Stimulated activated CD4-positive, alpha-beta T cell treated with anti-CD3 and anti-CD28 coated beads, TNF-alpha, amount 100 ng/mL, for 24 hours (primary cell): ENCODE results near the gene TMEM134.

Experiments used
- DNase-seq, 3 experiments: peaks; one replicate each; pipeline ENCODE4 v3.0.0-alpha.2; 2020; ENCODE audit warnings: low read depth in 3 of 3

The TMEM134 gene

DNA sequence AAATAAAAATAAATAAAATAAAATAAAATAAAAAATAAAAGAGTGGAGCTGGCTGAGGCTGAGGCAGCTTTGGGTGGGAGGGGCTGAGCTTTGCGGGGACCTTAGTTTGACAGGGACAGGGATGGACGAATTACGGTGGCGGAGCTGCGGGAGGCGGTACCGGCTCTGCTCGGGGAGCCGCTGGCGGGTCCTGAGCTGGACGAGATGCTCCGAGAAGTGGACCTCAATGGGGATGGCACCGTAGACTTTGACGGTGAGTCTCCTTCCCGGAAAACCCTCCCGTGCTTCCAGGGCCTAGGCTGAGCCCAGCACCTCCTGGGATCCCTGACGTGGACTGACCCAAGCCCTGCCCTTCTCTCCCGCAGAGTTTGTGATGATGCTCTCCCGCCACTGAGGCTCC lies 10.8 kb downstream of the TMEM134 start:
- DNase-seq = no peak

DNA sequence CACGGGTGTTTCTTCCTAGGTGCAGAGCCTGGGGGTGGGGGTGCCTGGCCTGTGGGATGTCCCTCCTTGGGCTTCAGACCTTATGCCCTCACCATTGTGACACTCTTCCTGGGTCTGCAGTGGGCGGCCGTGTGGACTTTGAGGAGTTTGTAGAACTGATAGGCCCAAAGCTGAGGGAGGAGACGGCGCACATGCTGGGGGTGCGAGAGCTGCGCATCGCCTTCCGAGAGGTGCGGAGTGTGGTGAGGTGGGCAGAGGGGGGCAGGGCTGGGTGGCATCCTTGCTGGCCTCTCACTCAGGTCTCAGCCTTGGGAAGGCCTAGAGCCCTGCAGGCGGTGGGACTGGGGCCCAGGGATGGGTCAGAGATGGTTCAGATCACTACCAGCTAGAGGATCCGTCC lies 11.6 kb downstream of the TMEM134 start:
- DNase-seq = no peak

DNA sequence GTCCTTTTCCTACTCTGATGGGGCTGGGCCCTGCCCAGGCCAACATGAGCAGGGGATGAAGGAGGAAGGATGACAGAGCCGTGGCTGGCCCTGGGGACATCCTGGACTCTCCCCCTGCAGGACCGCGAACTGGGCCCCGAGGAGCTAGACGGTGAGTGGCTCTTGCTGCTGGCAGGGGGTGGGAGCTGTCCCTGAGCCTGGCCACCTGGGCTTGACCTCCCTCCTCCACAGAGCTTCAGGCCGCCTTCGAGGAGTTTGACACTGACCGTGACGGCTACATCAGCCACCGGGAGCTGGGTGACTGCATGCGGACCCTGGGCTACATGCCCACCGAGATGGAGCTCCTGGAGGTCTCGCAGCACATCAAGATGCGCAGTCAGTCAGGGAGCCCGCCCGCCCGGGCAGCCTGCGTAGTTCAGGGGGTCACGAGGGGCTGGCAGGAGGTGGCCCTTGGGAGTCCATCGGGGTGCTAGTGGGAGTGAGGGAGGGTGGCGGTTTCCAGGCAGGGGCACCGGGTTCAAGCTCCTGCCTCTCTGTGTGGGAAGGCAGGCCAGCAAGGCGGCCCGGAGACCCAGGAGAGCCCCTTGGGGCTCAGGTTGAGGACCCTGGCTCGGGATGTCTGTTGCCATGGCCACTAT lies 12.9 kb downstream of the TMEM134 start:
- no peak for DNase-seq

DNA sequence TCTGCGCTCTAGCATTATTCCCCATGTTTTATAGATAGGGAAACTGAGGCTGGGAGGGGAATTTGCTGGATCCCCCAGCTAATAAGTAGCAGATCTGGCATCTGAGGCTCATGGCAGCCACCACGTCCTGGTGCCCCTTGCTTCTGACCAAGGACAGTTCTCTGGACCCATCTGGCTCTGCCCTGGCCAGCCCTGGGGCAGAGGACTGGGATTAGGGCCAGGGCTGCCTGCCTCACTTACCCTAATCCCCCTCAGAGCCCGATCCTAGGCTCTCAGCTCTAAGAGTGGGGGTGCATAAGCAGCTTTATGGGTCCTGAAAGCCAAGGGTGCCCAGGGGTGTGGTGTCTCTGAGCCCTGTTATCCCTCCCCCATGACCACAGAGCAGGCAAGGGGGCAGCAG lies 14.0 kb downstream of the TMEM134 start, which contains the start of gene CABP4:
Gene CABP4 (plus strand): TSS at position 301 of the 400 bp plus-strand sequence. CDS start 70 bp downstream, at position 371.
- no peak for DNase-seq

DNA sequence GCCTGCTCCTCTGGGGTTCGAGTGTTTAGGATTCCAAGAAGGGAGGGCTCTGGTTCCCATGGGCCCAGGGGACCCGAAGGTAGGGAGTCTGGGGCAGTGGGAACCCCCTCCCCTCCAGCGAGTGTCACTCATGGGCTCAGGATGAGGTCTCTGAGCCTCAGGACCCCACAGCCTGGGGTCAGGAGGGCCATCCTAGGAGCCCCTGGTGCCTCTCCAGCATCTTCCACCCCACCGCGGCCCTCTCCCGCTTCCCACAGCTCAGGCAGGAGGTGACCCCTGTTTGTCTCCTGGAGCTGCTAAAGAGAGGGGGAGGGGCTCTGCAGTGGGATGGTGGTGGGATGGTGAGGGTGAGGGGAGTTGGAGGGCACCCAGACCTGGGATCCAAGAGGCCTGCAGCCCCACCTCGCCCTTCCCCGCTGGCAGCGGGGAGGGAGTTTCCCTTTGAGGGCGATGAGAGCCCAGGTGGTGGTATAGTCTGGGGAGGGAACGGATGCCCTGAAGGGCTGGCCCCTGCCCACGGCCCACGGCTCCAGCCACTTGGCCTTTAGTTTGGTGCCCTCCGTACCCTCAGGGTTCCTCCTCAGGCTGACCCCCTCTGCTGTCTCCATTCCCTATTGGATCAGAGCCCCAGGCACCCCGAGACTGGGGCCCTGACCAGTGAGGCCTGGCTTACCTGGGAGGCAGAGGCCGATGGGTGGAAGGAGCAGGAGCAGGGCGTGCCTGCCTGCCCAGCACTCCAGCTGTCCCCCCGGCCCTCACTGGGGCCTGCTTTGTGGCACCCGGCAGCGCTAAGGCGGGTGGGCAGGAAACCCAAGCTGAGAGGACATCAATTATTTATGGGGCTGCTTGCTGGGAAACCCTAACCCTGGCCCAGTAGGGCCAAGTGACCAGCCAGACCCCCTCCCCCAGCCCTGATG lies 15.0 kb downstream of the TMEM134 start:
- no peak for DNase-seq

DNA sequence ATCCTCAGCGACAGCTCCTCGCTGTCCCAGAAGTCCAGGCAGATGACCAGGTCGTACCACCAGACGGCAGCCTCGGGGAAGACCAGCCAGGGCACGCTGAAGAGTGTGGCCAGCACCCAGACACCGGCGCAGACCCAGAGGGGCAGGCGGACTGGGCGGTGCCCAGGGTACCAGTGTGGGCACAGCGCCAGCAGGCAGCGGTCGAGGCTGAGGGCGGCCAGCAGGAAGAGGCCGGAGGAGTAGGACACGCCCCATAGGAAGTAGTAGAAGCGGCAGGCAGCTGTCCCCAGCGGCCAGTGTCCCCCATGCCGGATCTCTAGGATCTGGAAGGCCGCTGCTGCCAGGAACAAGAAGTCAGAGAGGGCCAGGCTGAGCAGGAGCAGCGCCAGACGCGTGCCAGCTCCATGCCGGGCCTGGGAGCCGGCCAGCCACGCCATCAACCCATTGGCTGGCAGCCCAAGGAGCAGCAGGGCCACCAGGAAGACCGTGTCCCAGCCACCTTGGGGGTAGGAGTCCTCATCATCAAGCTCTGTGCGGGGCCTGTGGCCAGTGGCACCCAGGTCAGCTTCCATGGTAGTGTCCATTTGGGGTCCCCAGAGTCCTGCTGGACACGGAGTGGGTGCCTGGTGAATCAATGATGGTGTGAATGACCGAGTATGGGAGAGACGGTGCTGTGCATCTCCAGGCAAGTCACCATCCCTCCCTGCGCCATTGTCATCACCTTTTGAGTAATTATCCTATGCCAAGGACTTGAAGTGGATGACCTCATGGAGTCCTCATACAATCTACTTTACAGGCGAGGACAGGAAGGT lies 16.7 kb downstream of the TMEM134 start, which contains the start of gene GPR152:
Gene GPR152 (minus strand): TSS at position 589 of the 812 bp plus-strand sequence. CDS start 5 bp downstream, at position 584.
- no peak for DNase-seq

DNA sequence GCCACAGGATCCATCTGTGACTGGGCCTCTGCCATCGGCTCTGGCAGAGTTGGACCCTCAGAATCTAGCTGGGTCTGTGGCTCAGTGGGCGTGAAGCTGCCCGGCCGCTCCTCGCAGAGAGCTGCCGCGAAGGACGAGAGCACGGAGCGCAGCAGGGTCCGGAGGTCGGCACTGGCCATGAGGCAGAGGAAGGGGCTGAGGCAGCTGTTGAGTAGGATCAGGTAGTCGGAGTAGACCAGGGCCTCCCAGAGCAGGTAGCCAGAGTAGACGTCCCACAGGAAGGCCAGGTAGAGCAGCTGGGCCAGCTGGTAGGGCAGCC lies 17.4 kb downstream of the TMEM134 start:
- no peak for DNase-seq

DNA sequence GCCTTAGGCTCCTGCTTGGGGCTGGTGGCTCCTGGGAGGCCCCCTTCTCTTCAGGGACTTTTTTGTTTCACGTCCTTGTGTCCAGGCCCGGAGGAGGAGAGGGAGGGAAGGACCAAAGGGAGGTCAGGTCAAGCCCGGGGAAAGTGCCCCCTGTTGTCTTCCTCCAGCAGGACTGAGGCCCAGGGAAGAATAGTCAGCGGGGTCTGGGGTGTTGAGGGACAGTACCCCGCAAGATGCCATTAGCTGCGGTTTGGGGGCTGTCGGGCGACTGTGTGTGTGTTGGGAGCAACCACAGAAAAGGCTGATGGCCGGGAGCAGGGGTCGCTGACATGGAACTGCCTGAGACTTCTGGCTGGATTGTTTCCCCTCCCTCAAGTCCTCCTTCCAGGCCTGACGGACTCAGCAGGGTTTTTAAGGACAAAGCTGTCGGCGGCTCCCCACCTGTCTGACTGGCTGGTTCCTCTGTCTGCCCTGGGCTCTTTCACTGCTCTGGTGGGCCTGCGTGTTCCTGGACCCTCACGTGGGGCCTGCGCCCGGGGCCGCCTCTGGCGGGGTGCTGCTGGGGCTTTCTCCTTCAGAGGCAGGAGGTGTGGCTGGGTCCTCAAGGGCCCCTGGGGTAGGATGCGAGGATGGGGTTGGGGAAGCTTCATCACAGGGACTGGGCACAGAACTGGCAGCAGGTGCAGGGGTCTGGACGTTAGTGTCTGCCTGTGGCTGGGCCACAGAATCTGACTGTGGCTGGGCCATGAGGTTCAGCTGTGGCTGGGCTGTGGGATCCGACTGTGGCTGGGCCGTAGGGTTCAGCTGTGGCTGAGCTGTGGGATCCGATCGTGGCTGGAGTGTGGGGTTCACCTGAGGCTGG lies 18.0 kb downstream of the TMEM134 start:
- no peak for DNase-seq

DNA sequence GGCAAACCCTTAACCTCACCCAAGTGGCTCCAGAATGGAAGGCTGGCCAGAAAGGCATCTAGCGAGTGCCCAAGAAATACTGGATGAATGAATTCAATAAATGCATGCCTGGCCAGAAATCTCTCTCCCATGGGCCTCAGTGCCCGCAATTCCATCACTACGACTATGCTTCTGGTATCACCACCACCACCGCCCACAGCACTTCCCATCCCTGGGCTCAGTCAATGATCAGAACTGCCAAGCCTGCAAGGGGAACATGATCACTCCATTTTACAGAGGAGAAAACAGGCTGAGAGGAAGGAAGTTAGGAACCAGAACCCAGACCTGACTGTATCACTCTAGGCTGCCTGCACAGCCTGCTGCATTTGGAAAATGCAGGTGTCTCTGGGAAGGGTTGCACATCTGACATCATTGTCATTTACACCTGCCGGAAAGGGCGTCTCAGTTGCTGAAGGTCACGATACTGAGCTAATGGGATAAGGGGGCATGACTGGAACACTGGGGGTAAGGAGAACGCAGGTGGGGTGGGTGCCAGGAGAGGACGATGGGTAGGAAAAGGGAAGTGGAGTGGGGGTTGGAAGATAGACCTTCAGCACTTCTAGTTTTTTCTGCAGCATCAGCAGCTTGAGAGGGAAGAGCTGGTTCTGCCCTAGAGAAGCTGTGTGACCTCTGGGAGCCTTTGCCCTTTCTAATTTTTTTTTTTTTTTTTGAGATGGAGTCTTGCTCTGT lies 19.8 kb downstream of the TMEM134 start:
- DNase-seq = no peak

DNA sequence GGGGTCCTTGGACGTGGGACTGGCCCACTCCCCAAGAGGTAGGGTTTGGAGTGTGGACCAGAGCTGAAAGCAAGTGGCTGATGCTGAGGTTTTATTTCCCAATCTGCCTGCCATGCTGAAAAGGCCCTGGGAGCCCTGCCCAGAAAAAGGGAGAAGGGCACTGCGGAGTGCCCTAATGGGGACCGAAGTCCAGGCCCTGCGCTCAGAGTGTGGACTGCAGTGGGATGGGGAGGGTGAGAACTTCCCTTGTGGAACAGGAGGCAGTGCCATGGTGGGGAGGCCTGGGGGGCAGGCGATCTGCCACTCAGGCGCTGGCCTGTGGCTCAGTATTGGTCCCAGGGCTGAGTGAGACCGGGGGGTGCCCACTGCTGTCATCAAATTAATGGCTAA lies 20.8 kb downstream of the TMEM134 start:
- DNase-seq = no peak

DNA sequence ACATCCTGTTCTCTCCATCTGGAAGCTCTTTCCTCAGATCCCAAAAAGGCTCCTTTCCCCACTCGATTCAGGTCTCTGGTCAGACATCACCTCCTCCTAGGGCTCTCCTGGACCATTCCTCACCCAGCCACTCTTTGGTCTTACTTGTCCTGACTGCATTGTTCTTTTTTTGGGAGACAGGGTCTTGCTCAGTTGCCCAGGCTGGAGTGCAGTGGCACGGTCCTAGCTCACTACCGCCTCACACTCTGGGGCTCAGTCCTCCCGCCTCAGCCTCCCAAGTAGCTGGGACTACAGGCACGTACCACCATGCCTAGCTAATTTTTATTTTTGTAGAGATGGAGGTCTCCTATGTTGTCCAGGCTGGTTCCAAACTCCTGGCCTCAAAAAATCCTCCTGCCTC lies 23.5 kb downstream of the TMEM134 start:
- no peak for DNase-seq

DNA sequence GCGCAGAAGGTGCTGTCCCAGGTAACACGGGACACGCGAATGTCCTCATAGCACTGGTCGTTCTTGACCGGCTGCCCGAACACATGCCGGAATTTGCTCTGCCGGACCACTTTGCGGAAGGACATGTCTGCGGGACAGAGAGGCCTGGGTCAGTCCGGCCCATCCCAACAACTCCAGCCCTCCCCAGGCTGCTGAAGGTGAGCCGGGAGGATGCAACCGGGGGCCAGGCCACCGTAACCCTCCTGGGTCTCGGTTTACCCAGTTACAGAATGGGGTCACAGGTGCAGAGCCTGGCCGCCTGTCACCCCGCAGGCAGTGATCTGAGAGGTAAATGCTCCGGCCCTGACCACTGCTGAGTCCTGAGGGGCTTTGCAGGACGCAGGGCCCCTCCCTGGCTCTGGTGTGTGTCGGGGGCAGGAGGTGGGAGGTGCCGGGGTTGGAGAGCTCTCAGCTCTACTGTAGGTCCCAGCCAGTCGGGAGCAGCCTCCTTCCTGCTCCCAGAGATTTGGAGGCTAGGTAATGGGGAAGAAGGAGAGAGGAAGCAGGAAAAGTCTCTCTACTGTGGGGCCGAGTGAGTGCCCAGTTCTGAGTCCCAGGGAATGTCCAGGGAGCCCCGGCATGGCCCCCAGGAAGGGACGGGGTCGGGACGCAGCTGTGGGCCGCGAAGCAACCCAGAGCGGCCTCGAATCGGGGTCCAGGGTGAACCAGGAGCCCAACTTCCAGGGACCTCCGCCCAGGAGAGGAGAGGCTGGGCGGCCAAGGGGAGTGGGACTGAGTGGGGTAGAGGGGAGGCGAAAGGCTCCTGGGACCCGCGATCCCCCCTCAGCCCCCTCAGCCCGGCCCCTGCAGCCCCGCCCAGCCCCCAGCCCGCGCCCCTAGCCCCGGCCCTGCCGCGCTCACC lies 26.3 kb downstream of the TMEM134 start:
- no peak for DNase-seq

DNA sequence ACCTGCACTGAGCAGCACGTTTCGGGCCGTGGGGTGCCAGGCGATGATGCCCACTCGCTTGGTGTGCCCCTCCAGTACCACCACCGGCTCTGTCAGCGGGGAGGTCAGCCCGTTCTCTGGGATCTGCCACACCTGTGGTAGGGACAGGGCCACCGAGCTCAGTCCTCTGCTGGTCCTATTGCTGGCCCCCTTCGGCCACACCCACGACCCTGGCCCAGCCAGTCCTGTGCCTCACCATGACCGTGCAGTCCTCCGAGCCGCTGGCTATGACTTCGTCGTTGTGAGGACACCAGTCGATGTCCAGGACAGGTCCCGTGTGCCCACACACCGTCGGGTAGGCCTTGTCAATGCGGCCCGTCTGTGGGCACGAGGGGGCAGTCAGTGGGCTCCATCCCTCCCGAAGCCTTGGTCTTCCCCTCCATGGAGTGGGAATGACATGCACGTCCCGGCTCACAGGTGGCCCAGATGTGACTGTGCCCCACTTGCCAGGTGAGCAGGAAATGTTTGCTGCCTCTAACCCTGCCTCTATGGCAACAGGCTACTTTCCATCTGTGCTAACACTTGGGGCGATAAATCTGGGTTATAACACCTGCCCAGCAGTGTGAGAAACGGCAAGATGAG lies 27.2 kb downstream of the TMEM134 start:
- no peak for DNase-seq

DNA sequence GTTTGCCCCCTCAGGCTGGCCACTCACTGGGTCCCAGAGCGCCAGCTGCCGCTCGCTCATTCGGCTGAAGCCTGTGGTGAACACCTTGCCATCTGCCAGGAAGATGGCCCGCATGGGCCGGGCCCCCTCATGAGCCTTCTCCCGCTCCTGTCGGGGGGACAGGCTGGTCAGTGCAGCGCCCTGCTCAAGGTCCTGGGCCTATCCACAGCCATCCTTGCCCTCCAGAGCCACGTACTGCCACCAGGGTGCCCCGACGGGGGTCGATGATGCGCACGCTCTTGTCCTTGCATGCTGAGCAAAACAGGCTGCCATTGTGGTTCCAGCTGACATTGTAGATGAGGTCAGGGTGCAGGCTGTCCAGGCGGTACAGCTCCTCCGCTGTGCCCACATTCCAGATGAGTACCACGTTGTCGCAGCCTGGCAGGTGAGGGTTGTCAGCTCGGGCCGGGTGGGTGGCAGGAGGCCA lies 27.9 kb downstream of the TMEM134 start:
- DNase-seq = no peak

DNA sequence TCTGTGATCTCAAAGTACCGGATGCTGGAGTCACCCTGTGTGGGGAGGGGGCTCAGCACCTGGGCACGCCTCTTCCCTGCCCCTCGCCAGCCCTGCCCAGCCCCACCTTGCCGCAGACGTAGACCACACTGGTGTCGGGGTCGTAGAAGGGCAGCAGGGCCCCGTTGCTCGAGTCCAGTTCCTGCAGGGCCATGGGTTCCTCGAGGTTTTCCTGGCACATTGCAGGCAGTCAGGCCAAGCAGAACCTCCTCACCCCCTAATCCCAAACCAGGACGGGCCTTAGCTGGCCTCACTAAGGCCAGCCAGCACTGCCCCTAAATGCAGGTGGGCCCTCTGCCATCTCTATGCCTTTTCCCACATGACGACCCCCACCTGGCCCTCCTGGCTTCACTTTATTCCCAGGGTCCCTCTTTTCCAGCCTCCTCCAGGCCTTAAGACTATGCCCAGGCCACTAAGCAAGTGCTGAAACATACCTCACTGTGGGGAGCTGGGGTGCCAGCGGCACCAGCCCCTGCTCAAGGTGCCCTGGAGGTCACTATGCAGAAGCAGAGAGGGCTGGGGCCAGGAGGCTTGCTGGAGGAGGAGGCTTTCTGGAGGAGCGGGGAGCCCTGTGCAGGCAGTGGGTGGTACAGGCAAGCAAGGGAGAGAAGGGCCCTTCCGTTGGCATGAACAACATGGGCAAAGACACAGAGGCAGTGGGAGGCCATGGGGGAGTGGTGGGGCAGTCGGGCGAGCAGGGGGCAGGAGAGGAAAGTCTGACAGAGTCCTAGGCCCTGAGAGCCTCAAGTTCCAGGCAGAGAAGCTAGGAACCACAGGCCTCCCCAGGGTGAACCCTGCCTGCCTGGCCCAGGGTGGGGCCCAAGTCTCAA lies 28.6 kb downstream of the TMEM134 start:
- no peak for DNase-seq

DNA sequence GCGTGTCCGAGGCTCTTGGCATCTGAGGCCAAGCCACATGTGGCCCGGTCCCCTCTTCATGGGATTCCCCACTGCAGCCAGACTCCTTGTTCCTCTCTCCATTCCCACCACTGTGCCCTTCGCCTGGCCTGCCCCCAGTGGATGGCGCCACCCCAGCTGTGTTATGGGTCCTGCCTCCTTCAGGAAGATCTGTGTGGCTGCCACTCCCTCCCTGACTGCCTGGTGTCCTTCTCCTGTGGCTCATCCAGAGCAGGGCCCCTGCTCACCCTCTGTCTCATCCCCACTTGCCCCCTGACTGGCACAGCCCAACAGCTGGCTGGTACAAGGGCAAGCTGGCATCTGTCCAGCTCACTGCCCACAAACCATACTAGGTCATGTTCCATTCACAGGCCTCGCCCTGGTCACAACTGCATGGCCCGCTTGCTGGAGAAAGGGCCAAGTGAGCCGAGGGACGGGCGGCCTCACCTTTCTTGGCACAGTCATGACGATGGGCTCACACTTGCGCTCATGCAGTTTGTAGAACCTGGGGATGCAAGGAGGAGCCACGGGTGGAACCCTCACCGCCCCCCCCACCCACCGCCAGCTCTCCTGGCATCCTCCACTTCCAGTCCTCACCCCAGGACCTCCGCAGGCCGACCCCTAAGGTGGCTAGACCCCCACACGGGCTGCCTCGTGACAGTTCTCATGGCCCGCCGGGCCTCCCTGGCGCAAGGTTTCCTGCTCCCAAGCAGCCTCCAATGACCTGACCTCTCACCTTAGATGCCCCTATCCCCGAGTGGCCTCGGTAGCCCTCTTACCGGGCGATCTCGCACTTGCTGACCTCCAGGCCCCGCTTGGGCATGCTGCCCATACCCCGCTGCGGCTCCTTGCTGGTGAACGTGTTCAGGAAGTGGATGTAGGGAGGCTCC lies 29.5 kb downstream of the TMEM134 start:
- no peak for DNase-seq
